Coronary artery (tissue), 2 donors: ENCODE results near the gene SCN1A.

Source experiments
- DNase-seq: peaks from one replicate; pipeline ENCODE4 v3.0.0-alpha.2; 2017; ENCODE audit warnings: low spot score
- H3K27ac ChIP-seq, 2 donors: fragments of 200-600 bp; sonication (generic); one replicate each; pipeline ENCODE4 v1.5.1; 2016 to 2019
- H3K4me3 ChIP-seq: fragments of 200-600 bp; sonication (generic); 2 replicates; pipeline ENCODE4 v1.5.1; 2016; ENCODE audit warnings: mild to moderate bottlenecking, moderate library complexity
- CTCF ChIP-seq: fragments of 200-600 bp; sonication (generic); IDR thresholded peaks from one replicate; pipeline ENCODE4 v1.5.1; 2019; ENCODE audit warnings: antibody characterized with exemption

The SCN1A gene

GRCh38 chr2:166157578-166157977 is 29.8 kb upstream of the SCN1A start:
- TF ChIP-seq CTCF: no peak
- no peak for DNase-seq
- H3K27ac ChIP-seq: no peak overlapping the region

DNA sequence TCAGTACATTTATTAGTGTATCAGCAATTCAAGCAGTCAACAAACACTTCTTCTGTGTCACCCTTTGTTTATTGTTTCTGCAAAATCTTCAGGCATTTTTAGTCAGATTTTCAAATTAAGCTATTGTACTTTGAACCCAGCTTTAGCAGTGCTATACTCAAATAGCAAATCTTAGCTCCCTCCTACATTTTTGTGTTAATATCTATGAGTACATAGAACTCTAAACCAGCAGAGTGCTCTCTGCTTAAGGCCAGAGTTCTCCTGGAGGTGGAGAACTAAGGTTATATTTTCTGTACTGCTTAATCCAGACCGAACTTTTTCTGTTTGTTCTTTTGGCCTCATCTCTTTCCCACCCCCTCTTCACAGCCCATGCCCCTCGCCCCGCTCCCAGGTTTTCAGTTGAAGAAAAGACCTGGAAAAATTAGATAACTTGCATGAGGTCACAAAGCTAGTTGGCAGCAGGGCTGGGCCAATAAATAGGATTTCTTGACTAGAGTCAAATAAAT is 29.2 kb upstream of the SCN1A start:
- no peak for TF ChIP-seq CTCF
- Histone ChIP-seq H3K4me3 (no peak overlapping the region), H3K27ac (no peak overlapping the region)
- DNase-seq: no peak

More at GRCh38 chr2:166157578-166157977, 29.8 kb upstream of the SCN1A start:
- H3K4me3 ChIP-seq: no peak overlapping the region

GRCh38 chr2:166155589-166155988 is 27.8 kb upstream of the SCN1A start:
- Histone ChIP-seq H3K4me3 (no peak overlapping the region), H3K27ac (no peak overlapping the region)
- no peak for TF ChIP-seq CTCF
- no peak for DNase-seq

DNA sequence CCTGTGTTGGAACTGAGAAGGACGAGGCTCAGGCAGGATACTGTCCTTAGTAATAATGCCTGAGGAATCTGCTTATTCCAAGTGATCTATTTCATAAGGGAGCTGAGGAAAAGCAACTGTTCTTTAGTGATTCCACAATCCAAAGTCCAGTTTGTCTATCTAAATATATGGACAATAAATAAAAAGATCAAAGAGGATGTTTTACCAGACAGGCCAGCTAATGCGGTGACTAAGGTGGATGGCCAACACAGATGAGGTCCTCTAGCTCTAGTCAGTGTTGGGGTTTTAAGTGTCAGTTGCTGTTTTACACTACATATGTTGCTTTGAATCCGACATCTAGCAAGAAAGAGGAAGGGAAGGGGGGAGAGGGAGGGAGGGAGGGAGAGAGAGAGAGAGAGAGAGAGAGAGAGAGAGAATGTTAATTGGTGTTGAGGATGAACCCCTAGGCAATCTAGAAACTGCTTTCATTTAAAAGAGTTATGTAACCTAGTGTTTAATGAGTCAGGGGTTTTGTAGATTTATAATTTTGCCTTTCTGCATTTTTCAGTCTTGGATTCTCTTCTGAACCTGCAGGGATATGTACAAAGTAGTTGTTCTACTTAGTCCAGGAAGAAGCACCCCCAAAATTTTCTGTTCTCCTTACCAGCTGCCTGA is 27.0 kb upstream of the SCN1A start:
- DNase-seq: no peak
- TF ChIP-seq CTCF: no peak
- Histone ChIP-seq H3K27ac (no peak overlapping the region), H3K4me3 (no peak overlapping the region)

DNA sequence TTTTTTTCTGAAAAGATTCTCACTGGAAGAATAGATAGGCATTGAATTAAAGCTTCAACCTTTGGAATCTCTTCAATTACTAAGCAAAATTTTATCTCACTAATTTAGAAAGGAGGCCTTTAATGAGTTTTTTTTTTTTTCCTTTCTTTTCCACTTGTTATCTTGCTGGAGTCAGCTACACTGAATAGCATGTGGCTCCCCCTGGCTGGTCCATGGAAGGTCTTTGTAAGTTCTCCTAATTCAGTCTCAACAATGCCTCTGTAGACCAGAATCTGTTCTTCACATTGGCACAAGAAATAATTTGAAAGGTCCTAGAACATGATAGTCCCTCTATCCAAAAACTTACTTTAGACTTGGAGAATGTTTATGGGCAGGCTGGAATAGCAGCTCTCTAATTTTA is 24.2 kb upstream of the SCN1A start:
- H3K4me3 ChIP-seq: no peak overlapping the region
- no peak overlapping the region for H3K27ac ChIP-seq
- DNase-seq: no peak
- no peak for TF ChIP-seq CTCF

DNA sequence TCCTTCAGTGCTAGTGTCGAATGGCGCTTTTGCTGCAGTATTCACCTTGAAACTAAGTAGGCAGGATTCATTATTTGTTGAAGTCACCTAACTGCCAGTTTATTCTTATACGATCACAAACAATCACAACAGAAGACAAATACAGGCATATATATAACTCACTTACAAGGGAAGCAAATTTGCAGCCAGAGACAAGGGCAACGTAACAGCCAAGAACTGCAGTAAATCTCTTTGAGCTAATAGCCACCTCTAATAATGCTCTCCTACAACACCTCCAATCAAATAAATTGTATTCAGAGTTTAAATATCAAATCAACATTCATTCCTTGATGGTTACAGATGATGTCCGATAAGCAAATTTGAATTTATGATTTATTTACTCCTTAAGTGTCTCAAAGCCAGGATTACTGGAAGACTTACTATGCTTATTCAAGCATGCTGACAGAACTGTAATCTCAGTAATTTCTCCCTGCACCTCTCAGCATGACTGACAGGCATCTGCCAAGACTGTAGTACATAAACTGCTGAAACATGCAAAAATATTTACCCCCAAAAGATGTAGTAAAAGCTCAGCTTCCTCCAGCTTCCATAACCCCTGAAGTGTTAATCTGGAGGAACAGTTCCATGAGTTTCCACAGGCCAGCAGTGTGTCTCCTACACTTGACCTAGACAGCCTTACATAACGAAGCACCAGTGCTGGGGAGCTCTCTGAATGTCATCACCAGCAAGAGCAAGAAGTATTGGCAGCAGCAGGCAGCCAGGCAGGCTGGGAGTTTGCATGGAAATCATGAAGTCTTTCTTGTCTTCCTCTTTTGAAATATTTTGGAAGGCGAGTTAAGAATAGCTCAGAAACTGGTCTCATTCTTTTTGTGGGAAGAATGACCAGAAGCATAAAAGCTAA is 20.9 kb upstream of the SCN1A start:
- TF ChIP-seq CTCF: no peak
- DNase-seq: no peak
- no peak overlapping the region for H3K4me3 ChIP-seq
- no peak overlapping the region for H3K27ac ChIP-seq
